Smooth muscle cell (in vitro differentiated cells): Measurements from ENCODE around the gene IREB2. TPM values are rescaled to one million over a fixed set of nuclear protein-coding genes. Genes with fewer than 3 reads are reported as not detected.

ENCODE experiments used
- DNase-seq: peaks from one replicate; lab custom pipeline; 2025; ENCODE audit not compliant: unreplicated experiment; lab: John Stamatoyannopoulos, UW
- H2AFZ ChIP-seq: fragments of 200-600 bp; sonication (generic); 2 replicates; pipeline ENCODE4 v1.6.0; 2016; ENCODE audit warnings: antibody characterized with exemption, low read depth, mild to moderate bottlenecking
- H3F3A ChIP-seq: fragments of 200-600 bp; sonication (generic); 2 replicates; pipeline ENCODE4 v1.6.0; 2017; ENCODE audit warnings: antibody characterized with exemption, low read depth
- H3K27ac ChIP-seq: fragments of 200-600 bp; sonication (generic); 2 replicates; pipeline ENCODE4 v1.5.1; 2016; ENCODE audit warnings: low read depth, mild to moderate bottlenecking
- H3K27me3 ChIP-seq: fragments of 200-600 bp; sonication (generic); 2 replicates; pipeline ENCODE4 v1.6.1; 2016; ENCODE audit warnings: low read depth, mild to moderate bottlenecking
- H3K36me3 ChIP-seq: fragments of 200-600 bp; sonication (generic); 2 replicates; pipeline ENCODE4 v1.5.1; 2016; ENCODE audit warnings: low read depth
- H3K4me1 ChIP-seq: fragments of 200-600 bp; sonication (generic); 2 replicates; pipeline ENCODE4 v1.5.1; 2016; ENCODE audit warnings: low read depth
- H3K4me2 ChIP-seq: fragments of 200-600 bp; sonication (generic); 2 replicates; pipeline ENCODE4 v1.6.0; 2016; ENCODE audit warnings: mild to moderate bottlenecking
- H3K4me3 ChIP-seq: fragments of 200-600 bp; sonication (generic); 2 replicates; pipeline ENCODE4 v1.5.1; 2016; ENCODE audit warnings: mild to moderate bottlenecking
- H3K79me2 ChIP-seq: fragments of 200-600 bp; sonication (generic); 2 replicates; pipeline ENCODE4 v1.6.0; 2016; ENCODE audit warnings: low read depth, mild to moderate bottlenecking
- H3K9ac ChIP-seq: fragments of 200-600 bp; sonication (generic); 2 replicates; pipeline ENCODE4 v1.6.0; 2016; ENCODE audit warnings: low read depth
- H3K9me3 ChIP-seq: fragments of 200-600 bp; sonication (generic); replicated peaks from 2 replicates; pipeline ENCODE4 v1.5.1; 2016; ENCODE audit warnings: low read depth
- H4K20me1 ChIP-seq: fragments of 200-600 bp; sonication (generic); 2 replicates; pipeline ENCODE4 v1.6.0; 2016; ENCODE audit warnings: low read depth
- CTCF ChIP-seq: fragments of 200-600 bp; sonication (generic); IDR thresholded peaks from 2 replicates; pipeline ENCODE4 v1.5.1; 2017; ENCODE audit warnings: borderline replicate concordance, mild to moderate bottlenecking, antibody characterized with exemption; ENCODE audit not compliant: insufficient read depth, poor library complexity, severe bottlenecking
- WGBS: methylation state at CpG from one replicate; pipeline ENCODE4 v1.1.7; 2016; ENCODE audit warnings: low lambda C conversion rate; 5-methylcytosine and 5-hydroxymethylcytosine counted together
- polyA plus RNA-seq: library from polyadenylated mRNA; unstranded; fragments of >200 nt; fragmentation: Nextera tagmentation; extraction: Ambion mirVana; gene quantifications from 2 replicates; pipeline ENCODE4 v1.2.1, GENCODE V29; 2016
- total RNA-seq: library from RNA; depleted of rRNA; stranded (reverse); fragments of >200 nt; gene quantifications from 2 replicates; pipeline ENCODE4 v1.2.3, GENCODE V29; 2014

Gene IREB2
- total and polyA plus RNA-seq, 2 experiments from 2014 or later, result 14.1 to 34.3 TPM

GRCh38 chr15:78415284-78415683, 22.7 kb upstream of the IREB2 start:
- peak; percentile 34 for TF ChIP-seq CTCF
- H3K79me2 ChIP-seq, result no peaks in the 10 kb centered on the region
- no peak overlapping the region for H2AFZ ChIP-seq
- 71% methylated on average over 4 of the region's 4 CpGs for WGBS
- H3K9me3 ChIP-seq, result no peaks in the 10 kb centered on the region
- no peak overlapping the region for H3K9ac ChIP-seq
- H3K27me3 ChIP-seq, result no peaks in the 10 kb centered on the region
- H3K36me3 ChIP-seq, result no peaks in the 10 kb centered on the region
- no peak overlapping the region for H3K4me2 ChIP-seq
- H4K20me1 ChIP-seq, result no peaks in the 10 kb centered on the region
- H3K27ac ChIP-seq, result no peak overlapping the region
- no peaks in the 10 kb centered on the region for H3K4me1 ChIP-seq
- no peak overlapping the region for H3K4me3 ChIP-seq
- H3F3A ChIP-seq, result no peaks in the 10 kb centered on the region
- no peak for DNase-seq

GRCh38 chr15:78417754-78418630, 20.0 kb upstream of the IREB2 start:
- no peak overlapping the region for H2AFZ ChIP-seq
- no peaks in the 10 kb centered on the region for H3K27me3 ChIP-seq
- H3K27ac ChIP-seq, result no peak overlapping the region
- DNase-seq, result no peak
- TF ChIP-seq CTCF, result no peak
- 85% methylated on average over 8 of the region's 8 CpGs for WGBS
- H3K79me2 ChIP-seq, result no peaks in the 10 kb centered on the region
- H4K20me1 ChIP-seq, result no peaks in the 10 kb centered on the region
- H3K4me3 ChIP-seq, result no peak overlapping the region
- no peaks in the 10 kb centered on the region for H3K36me3 ChIP-seq
- H3F3A ChIP-seq, result no peaks in the 10 kb centered on the region
- no peak overlapping the region for H3K4me2 ChIP-seq
- H3K4me1 ChIP-seq, result no peaks in the 10 kb centered on the region
- H3K9me3 ChIP-seq, result no peaks in the 10 kb centered on the region
- no peak overlapping the region for H3K9ac ChIP-seq

DNA sequence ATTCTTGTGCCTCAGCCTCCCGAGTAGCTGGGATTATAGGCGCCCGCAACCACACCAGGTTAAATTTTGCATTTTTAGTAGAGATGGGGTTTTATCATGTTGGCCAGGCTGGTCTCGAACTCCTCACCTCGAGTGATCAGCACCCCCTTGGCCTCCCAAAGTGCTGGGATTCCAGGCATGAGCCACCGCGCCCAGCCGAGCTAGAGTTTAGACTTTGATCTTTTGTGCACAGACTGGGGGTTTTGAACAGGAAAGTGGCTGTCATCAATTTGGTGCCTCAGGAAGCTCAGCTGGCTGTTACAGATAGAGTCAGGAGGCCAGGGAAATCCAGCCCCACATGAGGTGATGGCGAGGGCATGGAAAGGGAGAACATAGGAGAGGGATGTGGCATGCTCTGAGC, 19.3 kb upstream of the IREB2 start:
- 83% methylated on average over 9 of the region's 9 CpGs for WGBS

More for the DNA sequence above, 19.3 kb upstream of the IREB2 start:
- TF ChIP-seq CTCF, result no peak
- H3F3A ChIP-seq, result no peaks in the 10 kb centered on the region
- H3K27ac ChIP-seq, result no peak overlapping the region
- no peak overlapping the region for H3K4me3 ChIP-seq
- no peak for DNase-seq
- H3K4me1 ChIP-seq, result no peaks in the 10 kb centered on the region
- H3K4me2 ChIP-seq, result no peak overlapping the region
- no peaks in the 10 kb centered on the region for H3K27me3 ChIP-seq
- H3K36me3 ChIP-seq, result no peaks in the 10 kb centered on the region
- H2AFZ ChIP-seq, result no peak overlapping the region
- no peaks in the 10 kb centered on the region for H3K9me3 ChIP-seq
- H3K9ac ChIP-seq, result no peak overlapping the region
- no peaks in the 10 kb centered on the region for H3K79me2 ChIP-seq
- no peaks in the 10 kb centered on the region for H4K20me1 ChIP-seq
